ENCODE results near the gene PSMD2. TPM values are rescaled to one million over a fixed set of nuclear protein-coding genes. Genes with fewer than 3 reads are reported as not detected.

Gene PSMD2
- total RNA-seq, 1 donor from 2014 or later = 210 TPM

DNA sequence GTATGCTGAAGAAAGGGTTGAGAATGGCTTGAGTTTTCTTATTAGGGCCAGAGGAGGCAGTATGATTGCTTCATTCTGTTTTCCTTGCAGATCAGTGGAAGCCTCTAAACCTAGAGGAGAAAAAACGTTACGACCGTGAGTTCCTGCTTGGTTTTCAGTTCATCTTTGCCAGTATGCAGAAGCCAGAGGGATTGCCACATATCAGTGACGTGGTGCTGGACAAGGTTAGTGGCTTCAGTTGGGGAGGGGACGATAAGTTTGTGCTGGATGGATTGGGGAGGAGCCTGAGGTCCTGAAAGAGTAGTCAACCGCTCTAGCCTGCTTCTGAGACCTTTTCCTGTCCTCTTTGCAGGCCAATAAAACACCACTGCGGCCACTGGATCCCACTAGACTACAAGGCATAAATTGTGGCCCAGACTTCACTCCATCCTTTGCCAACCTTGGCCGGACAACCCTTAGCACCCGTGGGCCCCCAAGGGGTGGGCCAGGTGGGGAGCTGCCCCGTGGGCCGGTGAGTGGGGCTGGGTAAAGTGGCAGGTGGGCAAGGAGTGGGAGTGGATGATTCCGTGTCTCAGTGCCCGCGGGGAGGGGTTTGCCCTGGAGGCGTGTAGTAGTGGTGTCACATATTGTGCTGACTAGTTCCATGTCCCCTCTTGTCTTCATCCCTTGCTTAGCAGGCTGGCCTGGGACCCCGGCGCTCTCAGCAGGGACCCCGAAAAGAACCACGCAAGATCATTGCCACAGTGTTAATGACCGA lies 23.9 kb downstream of the PSMD2 start:
- Mint-ChIP-seq H3K9me3 (no peaks in the 10 kb centered on the region), H3K4me1 (peaks cover 2% of the 10 kb centered on the region), H3K36me3 (ENCODE audit: low read depth) (peaks cover 90% of the 10 kb centered on the region), H3K27ac (no peak overlapping the region), H3K27me3 (no peaks in the 10 kb centered on the region), H3K4me3 (no peak overlapping the region)
- POLR2A ChIA-PET = no interaction called here
- ATAC-seq (ENCODE audit: low read depth) (no peak), DNase-seq (no peak)
- intact Hi-C loops (cut with micrococcal nuclease) = no loop called here
- CTCF ChIA-PET = no interaction called here
- TF ChIP-seq, protein P1, sequence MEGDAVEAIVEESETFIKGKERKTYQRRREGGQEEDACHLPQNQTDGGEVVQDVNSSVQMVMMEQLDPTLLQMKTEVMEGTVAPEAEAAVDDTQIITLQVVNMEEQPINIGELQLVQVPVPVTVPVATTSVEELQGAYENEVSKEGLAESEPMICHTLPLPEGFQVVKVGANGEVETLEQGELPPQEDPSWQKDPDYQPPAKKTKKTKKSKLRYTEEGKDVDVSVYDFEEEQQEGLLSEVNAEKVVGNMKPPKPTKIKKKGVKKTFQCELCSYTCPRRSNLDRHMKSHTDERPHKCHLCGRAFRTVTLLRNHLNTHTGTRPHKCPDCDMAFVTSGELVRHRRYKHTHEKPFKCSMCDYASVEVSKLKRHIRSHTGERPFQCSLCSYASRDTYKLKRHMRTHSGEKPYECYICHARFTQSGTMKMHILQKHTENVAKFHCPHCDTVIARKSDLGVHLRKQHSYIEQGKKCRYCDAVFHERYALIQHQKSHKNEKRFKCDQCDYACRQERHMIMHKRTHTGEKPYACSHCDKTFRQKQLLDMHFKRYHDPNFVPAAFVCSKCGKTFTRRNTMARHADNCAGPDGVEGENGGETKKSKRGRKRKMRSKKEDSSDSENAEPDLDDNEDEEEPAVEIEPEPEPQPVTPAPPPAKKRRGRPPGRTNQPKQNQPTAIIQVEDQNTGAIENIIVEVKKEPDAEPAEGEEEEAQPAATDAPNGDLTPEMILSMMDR (IDR thresholded peaks at IDR 0.05) = no peak

DNA sequence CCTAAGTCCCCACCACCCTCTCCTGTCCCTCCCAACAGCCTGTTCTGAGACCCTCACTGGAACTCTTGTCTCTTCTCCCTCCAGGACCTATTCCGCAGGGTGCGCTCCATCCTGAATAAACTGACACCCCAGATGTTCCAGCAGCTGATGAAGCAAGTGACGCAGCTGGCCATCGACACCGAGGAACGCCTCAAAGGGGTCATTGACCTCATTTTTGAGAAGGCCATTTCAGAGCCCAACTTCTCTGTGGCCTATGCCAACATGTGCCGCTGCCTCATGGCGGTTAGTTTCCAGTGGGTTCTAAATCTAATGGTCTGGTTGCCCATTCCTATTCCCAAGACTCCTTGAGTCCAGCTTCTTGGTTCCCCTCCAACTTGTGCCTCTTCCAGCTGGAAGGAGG lies 24.7 kb downstream of the PSMD2 start:
- intact Hi-C loops (cut with micrococcal nuclease) = no loop called here
- Mint-ChIP-seq H3K27ac (no peak overlapping the region), H3K4me1 (no peaks in the 10 kb centered on the region), H3K9me3 (no peaks in the 10 kb centered on the region), H3K36me3 (ENCODE audit: low read depth) (peaks cover 94% of the 10 kb centered on the region), H3K27me3 (no peaks in the 10 kb centered on the region), H3K4me3 (no peak overlapping the region)
- DNase-seq = no peak
- ChIA-PET POLR2A (no interaction called here), CTCF (interaction anchor here (1.0 kb wide), 1 partner anchor 30 kb away, joined by 5 read pairs; no protein-coding TSS in a partner anchor)
- TF ChIP-seq, protein P1 (IDR thresholded peaks at IDR 0.05) = no peak
- no peak for ATAC-seq (ENCODE audit: low read depth)

DNA sequence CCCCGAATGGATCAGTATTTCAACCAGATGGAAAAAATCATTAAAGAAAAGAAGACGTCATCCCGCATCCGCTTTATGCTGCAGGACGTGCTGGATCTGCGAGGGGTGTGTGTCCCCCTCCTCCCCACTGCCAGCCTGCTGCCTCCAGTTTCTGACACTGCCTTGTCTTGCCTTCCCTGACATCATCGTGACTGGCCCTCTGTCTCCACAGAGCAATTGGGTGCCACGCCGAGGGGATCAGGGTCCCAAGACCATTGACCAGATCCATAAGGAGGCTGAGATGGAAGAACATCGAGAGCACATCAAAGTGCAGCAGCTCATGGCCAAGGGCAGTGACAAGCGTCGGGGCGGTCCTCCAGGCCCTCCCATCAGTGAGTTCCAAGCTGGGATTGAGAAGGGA lies 26.2 kb downstream of the PSMD2 start:
- ATAC-seq (ENCODE audit: low read depth) = no peak
- ChIA-PET CTCF (no interaction called here), POLR2A (no interaction called here)
- no peaks in the 10 kb centered on the region for H3K9me3 Mint-ChIP-seq
- no peaks in the 10 kb centered on the region for H3K27me3 Mint-ChIP-seq
- H3K4me1 Mint-ChIP-seq = no peaks in the 10 kb centered on the region
- no peak overlapping the region for H3K4me3 Mint-ChIP-seq
- intact Hi-C loops (cut with micrococcal nuclease) = no loop called here
- no peak overlapping the region for H3K27ac Mint-ChIP-seq
- DNase-seq = no peak
- H3K36me3 Mint-ChIP-seq (ENCODE audit: low read depth) = peaks cover 100% of the 10 kb centered on the region
- TF ChIP-seq, protein P1 (IDR thresholded peaks at IDR 0.05) = no peak

DNA sequence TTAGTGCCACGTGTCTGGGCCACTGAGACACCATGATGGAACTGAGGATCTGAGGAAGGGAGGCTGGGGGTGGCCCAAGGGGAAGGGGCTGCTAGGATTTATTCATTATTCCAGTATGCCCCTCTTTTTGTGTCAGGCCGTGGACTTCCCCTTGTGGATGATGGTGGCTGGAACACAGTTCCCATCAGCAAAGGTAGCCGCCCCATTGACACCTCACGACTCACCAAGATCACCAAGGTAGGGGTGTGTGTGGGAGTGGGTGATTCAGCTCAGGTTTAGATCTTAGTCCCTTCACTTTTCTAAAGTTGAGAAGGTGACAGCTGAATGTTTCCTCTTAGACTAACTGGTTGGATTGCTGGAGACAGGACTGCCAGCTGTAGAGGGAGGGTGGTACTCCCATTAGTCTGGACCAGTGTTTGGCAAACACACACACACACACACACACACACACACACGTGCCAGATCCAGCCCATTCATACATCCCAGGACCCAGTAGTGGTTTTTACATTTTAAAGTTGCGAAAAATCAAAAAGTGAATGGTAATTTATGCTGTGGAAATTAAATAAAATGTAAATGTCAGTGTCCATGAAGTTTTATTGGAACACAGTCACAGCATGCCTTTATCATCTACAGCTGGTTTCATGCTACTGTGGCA lies 26.8 kb downstream of the PSMD2 start:
- no peak for ATAC-seq (ENCODE audit: low read depth)
- POLR2A ChIA-PET = no interaction called here
- no peak overlapping the region for H3K27ac Mint-ChIP-seq
- no peaks in the 10 kb centered on the region for H3K9me3 Mint-ChIP-seq
- H3K4me3 Mint-ChIP-seq = no peak overlapping the region
- TF ChIP-seq, protein P1 (IDR thresholded peaks at IDR 0.05) = no peak
- no peaks in the 10 kb centered on the region for H3K4me1 Mint-ChIP-seq
- H3K27me3 Mint-ChIP-seq = no peaks in the 10 kb centered on the region
- CTCF ChIA-PET = no interaction called here
- no peak for DNase-seq
- intact Hi-C loops (cut with micrococcal nuclease) = no loop called here
- peaks cover 99% of the 10 kb centered on the region for H3K36me3 Mint-ChIP-seq (ENCODE audit: low read depth)

DNA sequence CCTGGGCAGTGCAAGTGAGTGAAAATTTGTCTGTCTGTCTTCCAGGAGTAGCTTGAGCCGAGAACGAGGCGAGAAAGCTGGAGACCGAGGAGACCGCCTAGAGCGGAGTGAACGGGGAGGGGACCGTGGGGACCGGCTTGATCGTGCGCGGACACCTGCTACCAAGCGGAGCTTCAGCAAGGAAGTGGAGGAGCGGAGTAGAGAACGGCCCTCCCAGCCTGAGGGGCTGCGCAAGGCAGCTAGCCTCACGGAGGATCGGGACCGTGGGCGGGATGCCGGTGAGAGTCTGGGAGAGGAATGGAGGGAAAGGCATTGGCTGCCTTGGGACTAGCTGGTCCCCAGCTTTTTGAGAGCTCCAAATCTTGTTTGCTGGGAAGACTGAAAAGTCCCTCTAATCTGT lies 28.1 kb downstream of the PSMD2 start:
- ChIA-PET CTCF (no interaction called here), POLR2A (interaction anchor here (1.0 kb wide), 1 partner anchor 10 kb away, joined by 3 read pairs; no protein-coding TSS in a partner anchor)
- Mint-ChIP-seq H3K27ac (no peak overlapping the region), H3K36me3 (ENCODE audit: low read depth) (peaks cover 99% of the 10 kb centered on the region), H3K4me1 (no peaks in the 10 kb centered on the region), H3K9me3 (no peaks in the 10 kb centered on the region), H3K4me3 (no peak overlapping the region), H3K27me3 (no peaks in the 10 kb centered on the region)
- TF ChIP-seq, protein P1 (IDR thresholded peaks at IDR 0.05) = no peak
- intact Hi-C loops (cut with micrococcal nuclease) = no loop called here
- ATAC-seq (ENCODE audit: low read depth) (no peak), DNase-seq (no peak)
